ENCODE measurements around the gene LSM7. TPM values are rescaled to one million over a fixed set of nuclear protein-coding genes. Genes with fewer than 3 reads are reported as not detected.
A peak's percentile ranks its signal among the peaks of the same experiment; 100 is the strongest.

The LSM7 gene
- total RNA-seq, 3 donors from 2014 or later (not counting 1 experiment from before 2014, with no cell fraction given): 52.0 to 80.2 (median 77.4) TPM

- Mint-ChIP-seq H3K4me3 (peak overlapping the region; percentile 94), H3K27ac (peak overlapping the region; percentile 88 to 98), H3K9me3 (no peaks in the 10 kb centered on the region), H3K36me3 (no peaks in the 10 kb centered on the region), H3K4me1 (peaks cover 29 to 54% of the 10 kb centered on the region in 2 donors), H3K27me3 (ENCODE audit: low read depth in 2 of 2) (no peaks in the 10 kb centered on the region)
- no peaks in the 10 kb centered on the region for H3K9me3 ChIP-seq (ENCODE audit: control insufficient read depth, insufficient read depth, low read length)
- ATAC-seq (peak; percentile 62 to 76 (median 68)), DNase-seq (peak; percentile 55 to 77)
- peak overlapping the region; percentile 68 for H3K27ac ChIP-seq (ENCODE audit: low read length)
- peak overlapping the region; percentile 47 for H3K4me3 ChIP-seq (ENCODE audit: low read length)
- H3K4me1 ChIP-seq (ENCODE audit: control insufficient read depth, insufficient read depth, low read length): peaks cover 57% of the 10 kb centered on the region
- intact Hi-C loops (cut with micrococcal nuclease): no loop called here
- H3K27me3 ChIP-seq (ENCODE audit: control insufficient read depth, insufficient read depth, low read length): no peaks in the 10 kb centered on the region
- no peak for TF ChIP-seq CTCF (IDR thresholded peaks at IDR 0.05)
- H3K36me3 ChIP-seq (ENCODE audit: control insufficient read depth, insufficient read depth, low read length): peaks cover 4% of the 10 kb centered on the region
- WGBS (ENCODE audit: insufficient coverage): under 1% methylated on average over 73 of the region's 74 CpGs
These were observed 38.5 kb downstream of the LSM7 start for GRCh38 chr19:2289714-2290435.

- Histone ChIP-seq H3K27ac (ENCODE audit: low read length) (peak overlapping the region; percentile 68), H3K36me3 (ENCODE audit: control insufficient read depth, insufficient read depth, low read length) (peaks cover 3% of the 10 kb centered on the region), H3K9me3 (ENCODE audit: control insufficient read depth, insufficient read depth, low read length) (no peaks in the 10 kb centered on the region), H3K4me3 (ENCODE audit: low read length) (peak overlapping the region; percentile 47), H3K4me1 (ENCODE audit: control insufficient read depth, insufficient read depth, low read length) (peaks cover 49% of the 10 kb centered on the region), H3K27me3 (ENCODE audit: control insufficient read depth, insufficient read depth, low read length) (no peaks in the 10 kb centered on the region)
- intact Hi-C loops (cut with micrococcal nuclease): no loop called here
- WGBS (ENCODE audit: insufficient coverage): 15% methylated on average over 28 of the region's 28 CpGs
- Mint-ChIP-seq H3K36me3 (no peaks in the 10 kb centered on the region), H3K4me3 (peak overlapping the region; percentile 94), H3K4me1 (peaks cover 27 to 51% of the 10 kb centered on the region in 2 donors), H3K27me3 (ENCODE audit: low read depth in 2 of 2) (no peaks in the 10 kb centered on the region), H3K27ac (peak overlapping the region; percentile 88 to 98), H3K9me3 (no peaks in the 10 kb centered on the region)
- DNase-seq: peak in 1 of 2 donors; percentile 40
- peak; percentile 15 to 33 (median 25) for ATAC-seq
- TF ChIP-seq CTCF (IDR thresholded peaks at IDR 0.05): no peak
These were observed 39.3 kb downstream of the LSM7 start for GRCh38 chr19:2288818-2289713.

- H3K4me3 Mint-ChIP-seq: peak overlapping the region; percentile 94
- peaks cover 42% of the 10 kb centered on the region for H3K4me1 ChIP-seq (ENCODE audit: control insufficient read depth, insufficient read depth, low read length)
- intact Hi-C loops (cut with micrococcal nuclease): no loop called here
- no peaks in the 10 kb centered on the region for H3K9me3 Mint-ChIP-seq
- no peaks in the 10 kb centered on the region for H3K36me3 Mint-ChIP-seq
- H3K9me3 ChIP-seq (ENCODE audit: control insufficient read depth, insufficient read depth, low read length): no peaks in the 10 kb centered on the region
- DNase-seq (no peak), ATAC-seq (no peak)
- WGBS (ENCODE audit: insufficient coverage): 83% methylated on average over 17 of the region's 17 CpGs
- H3K4me1 Mint-ChIP-seq: peaks cover 22 to 47% of the 10 kb centered on the region in 2 donors
- TF ChIP-seq CTCF (IDR thresholded peaks at IDR 0.05): no peak
- no peaks in the 10 kb centered on the region for H3K27me3 ChIP-seq (ENCODE audit: control insufficient read depth, insufficient read depth, low read length)
- H3K27me3 Mint-ChIP-seq (ENCODE audit: low read depth in 2 of 2): no peaks in the 10 kb centered on the region
- H3K4me3 ChIP-seq (ENCODE audit: low read length): no peak overlapping the region
- peak overlapping the region; percentile 88 to 98 for H3K27ac Mint-ChIP-seq
- H3K27ac ChIP-seq (ENCODE audit: low read length): peak overlapping the region; percentile 68
- H3K36me3 ChIP-seq (ENCODE audit: control insufficient read depth, insufficient read depth, low read length): no peaks in the 10 kb centered on the region
These were observed 40.0 kb downstream of the LSM7 start for GRCh38 chr19:2288338-2288817.

Measured in natural killer cell (primary cell).